Measurements from ENCODE around the gene EML6. TPM values are rescaled to one million over a fixed set of nuclear protein-coding genes. Genes with fewer than 3 reads are reported as not detected.
A peak's percentile ranks its signal among the peaks of the same experiment; 100 is the strongest.

Gene EML6
- total and polyA plus RNA-seq, 2 experiments from 2014 or later: 2.7 to 6.2 TPM

GRCh38 chr2:54755641-54756326 lies 32.3 kb downstream of the EML6 start:
- Histone ChIP-seq H3K27ac (ENCODE audit: low read depth) (no peak overlapping the region), H3K4me1 (ENCODE audit: insufficient read depth) (peaks cover 14% of the 10 kb centered on the region), H3F3A (replicated peaks; ENCODE audit: low read depth) (no peaks in the 10 kb centered on the region), H3K36me3 (ENCODE audit: insufficient read depth) (no peaks in the 10 kb centered on the region), H3K27me3 (ENCODE audit: insufficient read depth) (no peaks in the 10 kb centered on the region), H3K9me2 (ENCODE audit: insufficient read depth) (no peaks in the 10 kb centered on the region), H4K20me1 (replicated peaks; ENCODE audit: insufficient read depth) (no peaks in the 10 kb centered on the region), H3K4me3 (no peak overlapping the region), H2AFZ (peak overlapping the region; percentile 0; the same call in 1 of the 2 replicates), H3K79me2 (replicated peaks; ENCODE audit: insufficient read depth) (no peaks in the 10 kb centered on the region), H3K4me2 (no peak overlapping the region)
- DNase-seq (ENCODE audit: low spot score): peak; percentile 5
- Mint-ChIP-seq H3K27ac (no peak overlapping the region), H3K36me3 (ENCODE audit: low read depth) (no peaks in the 10 kb centered on the region), H3K9me3 (no peaks in the 10 kb centered on the region), H3K27me3 (ENCODE audit: insufficient read depth, low read depth, poor library complexity) (peaks cover 2% of the 10 kb centered on the region), H3K4me1 (peaks cover 26% of the 10 kb centered on the region), H3K4me3 (no peak overlapping the region)
- ATAC-seq: no peak
- TF ChIP-seq POLR2AphosphoS5 (IDR thresholded peaks at IDR 0.05; ENCODE audit: low read depth) (no peak), CTCF (conservative IDR thresholded peaks at IDR 0.05; ENCODE audit: low read depth in 2 of 2) (peak in 1 of 2 experiments; percentile 39; a peak in 2 of 4 replicates)

GRCh38 chr2:54757500-54757899 lies 34.0 kb downstream of the EML6 start:
- peak overlapping the region; percentile 17; the same call in 1 of the 2 replicates for H3K4me2 ChIP-seq
- no peaks in the 10 kb centered on the region for H3K9me2 ChIP-seq (ENCODE audit: insufficient read depth)
- no peak overlapping the region for H3K27ac ChIP-seq (ENCODE audit: low read depth)
- no peaks in the 10 kb centered on the region for H3F3A ChIP-seq (replicated peaks; ENCODE audit: low read depth)
- Mint-ChIP-seq H3K27ac (peak overlapping the region; percentile 39), H3K4me3 (no peak overlapping the region), H3K27me3 (ENCODE audit: insufficient read depth, low read depth, poor library complexity) (peaks cover 2% of the 10 kb centered on the region), H3K9me3 (no peaks in the 10 kb centered on the region), H3K36me3 (ENCODE audit: low read depth) (no peaks in the 10 kb centered on the region), H3K4me1 (peaks cover 26% of the 10 kb centered on the region)
- TF ChIP-seq NANOG (IDR thresholded peaks at IDR 0.05; ENCODE audit: borderline replicate concordance): no peak
- no peak for TF ChIP-seq ETS1 (IDR thresholded peaks at IDR 0.05)
- TF ChIP-seq STAT1 (IDR thresholded peaks at IDR 0.05; ENCODE audit: unreplicated experiment): no peak
- no peak for TF ChIP-seq EZH2 (IDR thresholded peaks at IDR 0.05; ENCODE audit: low read depth, unreplicated experiment)
- no peak for TF ChIP-seq REST (IDR thresholded peaks at IDR 0.05; ENCODE audit: unreplicated experiment)
- no peak for TF ChIP-seq CTCF (conservative IDR thresholded peaks at IDR 0.05; ENCODE audit: low read depth in 2 of 2)
- TF ChIP-seq ZNF331 (CRISPR knock-in tag; IDR thresholded peaks at IDR 0.05; ENCODE audit: low read depth): no peak
- no peak for TF ChIP-seq EZH2phosphoT487 (IDR thresholded peaks at IDR 0.05; ENCODE audit: unreplicated experiment)
- TF ChIP-seq CREB1 (CRISPR knock-in tag; IDR thresholded peaks at IDR 0.05; ENCODE audit: low read depth): no peak
- no peak for TF ChIP-seq POLR2AphosphoS5 (IDR thresholded peaks at IDR 0.05; ENCODE audit: low read depth)
- TF ChIP-seq JUNB (IDR thresholded peaks at IDR 0.05; ENCODE audit: unreplicated experiment): no peak
- H4K20me1 ChIP-seq (replicated peaks; ENCODE audit: insufficient read depth): no peaks in the 10 kb centered on the region
- peak; percentile 54 for DNase-seq (ENCODE audit: low spot score)
- no peak overlapping the region for H3K4me3 ChIP-seq
- no peaks in the 10 kb centered on the region for H3K79me2 ChIP-seq (replicated peaks; ENCODE audit: insufficient read depth)
- no peaks in the 10 kb centered on the region for H3K36me3 ChIP-seq (ENCODE audit: insufficient read depth)
- peaks cover 14% of the 10 kb centered on the region for H3K4me1 ChIP-seq (ENCODE audit: insufficient read depth)
- no peaks in the 10 kb centered on the region for H3K27me3 ChIP-seq (ENCODE audit: insufficient read depth)
- peak; percentile 91 for ATAC-seq
- peak overlapping the region; percentile 92 for H2AFZ ChIP-seq

Data from GM23338 (cell line).